K562 (cell line): ENCODE data around the gene ERVH48-1. TPM values are rescaled to one million over a fixed set of nuclear protein-coding genes. Genes with fewer than 3 reads are reported as not detected.

Experiments
- CREB3 ChIP-seq: fragments of 450-650 bp; conservative IDR thresholded peaks from 2 replicates; pipeline ENCODE4 v1.6.1; 2016; ENCODE audit warnings: missing genetic modification characterization, low read depth, mild to moderate bottlenecking, missing compliant biosample characterization, moderate library complexity
- ETV6 ChIP-seq, 3 experiments: fragments of 150-350 bp in 1 of 3; sonication (generic) in 1 of 3; formaldehyde crosslinking in 1 of 3; IDR thresholded peaks; 2 replicates each; pipeline versions ENCODE4 v1.6.1 to v1.8.0; 2014 to 2022; ENCODE audit warnings: borderline replicate concordance in 2 of 3, low read depth in 2 of 3, antibody characterized with exemption in 1 of 3, low read length in 1 of 3, mild to moderate bottlenecking in 1 of 3, missing genetic modification reagents in 1 of 3
- IRF2 ChIP-seq: sonication (generic); formaldehyde crosslinking; IDR thresholded peaks from 2 replicates; pipeline ENCODE4 v1.8.1; 2022; ENCODE audit warnings: mild to moderate bottlenecking, missing genetic modification reagents
- MAFF ChIP-seq: IDR thresholded peaks from 2 replicates; pipeline ENCODE4 v1.6.1; 2012; ENCODE audit warnings: low read length, improper control_type of control experiment
- MCM5 ChIP-seq: fragments of 450-650 bp; IDR thresholded peaks from 2 replicates; pipeline ENCODE4 v1.6.1; 2016; ENCODE audit warnings: low read depth
- MCM7 ChIP-seq, 2 experiments: fragments of 450-650 bp; IDR thresholded peaks; 2 replicates each; pipeline ENCODE4 v1.6.1; 2016 to 2018
- NR3C1 ChIP-seq: sonication (generic); formaldehyde crosslinking; IDR thresholded peaks from 2 replicates; pipeline ENCODE4 v1.8.1; 2022; ENCODE audit warnings: missing genetic modification reagents
- PCBP2 ChIP-seq: fragments of 200-400 bp; formaldehyde crosslinking; IDR thresholded peaks from 2 replicates; pipeline ENCODE4 v1.6.1; 2018; ENCODE audit warnings: low read length, low read depth, mild to moderate bottlenecking, moderate library complexity; ENCODE audit not compliant: poor library complexity, severe bottlenecking
- POLR2B ChIP-seq: fragments of 450-650 bp; IDR thresholded peaks from 2 replicates; pipeline ENCODE4 v1.6.1; 2018; ENCODE audit warnings: low read depth; ENCODE audit not compliant: partially characterized antibody
- POLR3A ChIP-seq: IDR thresholded peaks from 2 replicates; pipeline ENCODE4 v1.6.1; 2011; ENCODE audit warnings: borderline replicate concordance, mild to moderate bottlenecking, moderate library complexity; ENCODE audit not compliant: insufficient read length, insufficient read depth; ENCODE audit errors: extremely low read depth
- RAD51 ChIP-seq: fragments of 450-650 bp; IDR thresholded peaks from 2 replicates; pipeline ENCODE4 v1.7.1; 2016; ENCODE audit warnings: low read depth, mild to moderate bottlenecking, borderline replicate concordance
- SMARCB1 ChIP-seq: IDR thresholded peaks from 2 replicates; pipeline ENCODE4 v1.6.1; 2011; ENCODE audit warnings: improper control_type of control experiment, low read depth; ENCODE audit not compliant: insufficient read length
- SRF ChIP-seq, 2 experiments: fragments of 250-450, 450-650 bp in 1 of 2; sonication (Bioruptor Pico) in 1 of 2; sonication (generic) in 1 of 2; formaldehyde crosslinking; IDR thresholded peaks; 2 replicates each; pipeline versions ENCODE4 v1.5.0 to v1.5.1; 2020 to 2022; ENCODE audit warnings: mild to moderate bottlenecking in 1 of 2, missing genetic modification reagents in 1 of 2
- TAF7 ChIP-seq: fragments of 450-650 bp; IDR thresholded peaks from 2 replicates; pipeline ENCODE4 v1.6.1; 2016; ENCODE audit warnings: missing genetic modification characterization, missing compliant biosample characterization
- TCF3 ChIP-seq: sonication (generic); formaldehyde crosslinking; IDR thresholded peaks from 2 replicates; pipeline ENCODE4 v1.4.0; 2020; ENCODE audit warnings: mild to moderate bottlenecking, missing genetic modification reagents
- ZC3H8 ChIP-seq: fragments of 450-650 bp; IDR thresholded peaks from 2 replicates; pipeline ENCODE4 v1.6.1; 2017
- ZNF695 ChIP-seq: fragments of 450-650 bp; formaldehyde crosslinking; IDR thresholded peaks from 2 replicates; pipeline ENCODE4 v1.4.0; 2020; ENCODE audit warnings: mild to moderate bottlenecking, moderate library complexity
- ZNF830 ChIP-seq: fragments of 250-450 bp; sonication (Bioruptor Pico); IDR thresholded peaks from 2 replicates; pipeline ENCODE4 v1.5.0; 2021; ENCODE audit warnings: mild to moderate bottlenecking
- polyA plus RNA-seq, 8 experiments: library from polyadenylated mRNA; depleted of rRNA in 4 of 8; stranded (reverse) in 5 of 8; unstranded in 3 of 8; fragments of >200 nt; fragmentation: Nextera tagmentation in 2 of 8; fragmentation: Illumina TruSeq in 1 of 8; extraction: Ambion mirVana in 2 of 8; extraction: Trizol in 1 of 8; gene quantifications; 2 replicates each; pipeline versions ENCODE4 v1.2.1 to v1.2.3, GENCODE V29; 2011 to 2014; ENCODE audit warnings: inconsistent platforms in 1 of 8, missing spikeins in 1 of 8
- total RNA-seq, 7 experiments: library from RNA; depleted of rRNA in 6 of 7; stranded (reverse); fragments of >200 nt in 6 of 7; fragmentation: Illumina TruSeq in 2 of 7; extraction: Trizol in 2 of 7; gene quantifications; 2 replicates each; pipeline versions ENCODE4 v1.2.1 to v1.2.3, GENCODE V29; 2011 to 2021; ENCODE audit warnings: low replicate concordance in 1 of 7
- TF ChIP-seq, protein P1 (sequence below): fragments of 450-650 bp; formaldehyde crosslinking; IDR thresholded peaks from 2 replicates; pipeline ENCODE4 v1.4.0; 2020; ENCODE audit warnings: mild to moderate bottlenecking, mixed read lengths
- TF ChIP-seq, protein P2 (sequence below): sonication (generic); formaldehyde crosslinking; IDR thresholded peaks from 2 replicates; pipeline ENCODE4 v1.5.0; 2020; ENCODE audit warnings: missing genetic modification reagents
- TF ChIP-seq, protein P3 (sequence below), 3 experiments: fragments of 200-800 bp in 1 of 3; fragments of 250-450 bp in 1 of 3; fragments of 450-650 bp in 1 of 3; sonication (Bioruptor Pico) in 1 of 3; sonication (Bioruptor generic) in 1 of 3; formaldehyde crosslinking in 1 of 3; IDR thresholded peaks; 2 replicates each; pipeline versions ENCODE4 v1.6.1 to v1.8.0; 2016 to 2022; ENCODE audit warnings: mild to moderate bottlenecking in 2 of 3, missing genetic modification characterization in 2 of 3, missing compliant biosample characterization in 1 of 3, moderate library complexity in 1 of 3

The ERVH48-1 gene
- total and polyA plus RNA-seq, 9 of the 15 experiments (the other 6 are each of a cell fraction or from before 2014, with no cell fraction given) = 0.08 to 0.49 (median 0.16) TPM; not detected in 3

DNA sequence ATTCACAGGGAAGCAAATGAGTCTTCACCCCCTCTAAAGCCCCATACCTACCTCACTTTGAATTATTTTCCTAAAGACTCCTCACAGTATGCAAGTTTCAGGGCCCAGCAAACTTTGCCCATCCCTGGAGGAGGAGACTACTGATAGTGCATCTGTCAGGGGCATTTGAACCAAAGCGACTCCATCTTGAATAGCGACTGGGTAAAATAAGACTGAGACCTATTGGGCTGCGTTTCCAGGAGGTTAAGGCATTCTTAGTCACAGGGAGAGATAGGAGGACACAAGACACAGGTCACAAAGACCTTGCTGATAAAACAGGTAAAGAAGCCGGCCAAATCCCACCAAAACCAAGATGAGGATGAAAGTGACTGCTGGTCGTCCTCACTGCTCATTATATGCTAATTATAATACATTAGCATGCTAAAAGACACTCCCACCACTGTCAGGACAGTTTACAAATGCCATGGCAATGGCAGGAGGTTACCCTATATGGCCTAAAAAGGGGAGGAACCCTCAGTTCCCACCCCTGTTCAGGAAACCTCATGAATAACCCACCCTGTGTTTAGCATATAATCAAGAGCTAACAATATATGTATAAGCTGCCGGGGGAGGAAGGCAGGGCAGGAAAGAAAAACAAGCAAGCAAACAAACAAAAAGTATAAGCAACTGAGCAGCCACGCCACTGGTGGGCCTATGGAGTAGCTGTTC, 45.7 kb upstream of the ERVH48-1 start (continued):
- no peak for TF ChIP-seq RAD51
- TF ChIP-seq ZC3H8 = no peak
- TF ChIP-seq, protein P1, sequence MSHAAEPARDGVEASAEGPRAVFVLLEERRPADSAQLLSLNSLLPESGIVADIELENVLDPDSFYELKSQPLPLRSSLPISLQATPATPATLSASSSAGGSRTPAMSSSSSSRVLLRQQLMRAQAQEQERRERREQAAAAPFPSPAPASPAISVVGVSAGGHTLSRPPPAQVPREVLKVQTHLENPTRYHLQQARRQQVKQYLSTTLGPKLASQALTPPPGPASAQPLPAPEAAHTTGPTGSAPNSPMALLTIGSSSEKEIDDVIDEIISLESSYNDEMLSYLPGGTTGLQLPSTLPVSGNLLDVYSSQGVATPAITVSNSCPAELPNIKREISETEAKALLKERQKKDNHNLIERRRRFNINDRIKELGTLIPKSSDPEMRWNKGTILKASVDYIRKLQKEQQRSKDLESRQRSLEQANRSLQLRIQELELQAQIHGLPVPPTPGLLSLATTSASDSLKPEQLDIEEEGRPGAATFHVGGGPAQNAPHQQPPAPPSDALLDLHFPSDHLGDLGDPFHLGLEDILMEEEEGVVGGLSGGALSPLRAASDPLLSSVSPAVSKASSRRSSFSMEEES (CRISPR knock-in tag) = 0 out of 2 replicates have a peak, but pooled peaks have one; percentile 2
- no peak for TF ChIP-seq MCM7 (IDR thresholded peaks at IDR 0.05)
- TF ChIP-seq ZNF695 = no peak
- TF ChIP-seq, protein P2, sequence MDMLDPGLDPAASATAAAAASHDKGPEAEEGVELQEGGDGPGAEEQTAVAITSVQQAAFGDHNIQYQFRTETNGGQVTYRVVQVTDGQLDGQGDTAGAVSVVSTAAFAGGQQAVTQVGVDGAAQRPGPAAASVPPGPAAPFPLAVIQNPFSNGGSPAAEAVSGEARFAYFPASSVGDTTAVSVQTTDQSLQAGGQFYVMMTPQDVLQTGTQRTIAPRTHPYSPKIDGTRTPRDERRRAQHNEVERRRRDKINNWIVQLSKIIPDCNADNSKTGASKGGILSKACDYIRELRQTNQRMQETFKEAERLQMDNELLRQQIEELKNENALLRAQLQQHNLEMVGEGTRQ (CRISPR knock-in tag) = no peak
- TF ChIP-seq TAF7 (tag) = peak; percentile 80
- no peak for TF ChIP-seq TCF3 (CRISPR knock-in tag)
- TF ChIP-seq ZNF830 (CRISPR knock-in tag) = no peak
- peak; percentile 98 for TF ChIP-seq CREB3 (tag)
- TF ChIP-seq MCM5 = no peak
- TF ChIP-seq NR3C1 (CRISPR knock-in tag) = no peak
- no peak for TF ChIP-seq ETV6 (IDR thresholded peaks at IDR 0.05; ENCODE audit: borderline replicate concordance in 1 of 2, low read depth in 2 of 2, low read length in 1 of 2)
- no peak for TF ChIP-seq ETV6 (CRISPR knock-in tag; IDR thresholded peaks at IDR 0.05; ENCODE audit: borderline replicate concordance)
- TF ChIP-seq, protein P3, sequence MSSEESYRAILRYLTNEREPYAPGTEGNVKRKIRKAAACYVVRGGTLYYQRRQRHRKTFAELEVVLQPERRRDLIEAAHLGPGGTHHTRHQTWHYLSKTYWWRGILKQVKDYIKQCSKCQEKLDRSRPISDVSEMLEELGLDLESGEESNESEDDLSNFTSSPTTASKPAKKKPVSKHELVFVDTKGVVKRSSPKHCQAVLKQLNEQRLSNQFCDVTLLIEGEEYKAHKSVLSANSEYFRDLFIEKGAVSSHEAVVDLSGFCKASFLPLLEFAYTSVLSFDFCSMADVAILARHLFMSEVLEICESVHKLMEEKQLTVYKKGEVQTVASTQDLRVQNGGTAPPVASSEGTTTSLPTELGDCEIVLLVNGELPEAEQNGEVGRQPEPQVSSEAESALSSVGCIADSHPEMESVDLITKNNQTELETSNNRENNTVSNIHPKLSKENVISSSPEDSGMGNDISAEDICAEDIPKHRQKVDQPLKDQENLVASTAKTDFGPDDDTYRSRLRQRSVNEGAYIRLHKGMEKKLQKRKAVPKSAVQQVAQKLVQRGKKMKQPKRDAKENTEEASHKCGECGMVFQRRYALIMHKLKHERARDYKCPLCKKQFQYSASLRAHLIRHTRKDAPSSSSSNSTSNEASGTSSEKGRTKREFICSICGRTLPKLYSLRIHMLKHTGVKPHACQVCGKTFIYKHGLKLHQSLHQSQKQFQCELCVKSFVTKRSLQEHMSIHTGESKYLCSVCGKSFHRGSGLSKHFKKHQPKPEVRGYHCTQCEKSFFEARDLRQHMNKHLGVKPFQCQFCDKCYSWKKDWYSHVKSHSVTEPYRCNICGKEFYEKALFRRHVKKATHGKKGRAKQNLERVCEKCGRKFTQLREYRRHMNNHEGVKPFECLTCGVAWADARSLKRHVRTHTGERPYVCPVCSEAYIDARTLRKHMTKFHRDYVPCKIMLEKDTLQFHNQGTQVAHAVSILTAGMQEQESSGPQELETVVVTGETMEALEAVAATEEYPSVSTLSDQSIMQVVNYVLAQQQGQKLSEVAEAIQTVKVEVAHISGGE (CRISPR knock-in tag; IDR thresholded peaks at IDR 0.05) = no peak
- TF ChIP-seq SRF (CRISPR knock-in tag; IDR thresholded peaks at IDR 0.05) = peak in 1 of 2 experiments; percentile 83; a peak in 2 of 4 replicates
- no peak for TF ChIP-seq SMARCB1
- TF ChIP-seq IRF2 = no peak
- TF ChIP-seq POLR3A = no peak
- TF ChIP-seq PCBP2 = no peak
- no peak for TF ChIP-seq POLR2B
- no peak for TF ChIP-seq MAFF
